ENCODE results near the gene NSD1. TPM values are rescaled to one million over a fixed set of nuclear protein-coding genes. Genes with fewer than 3 reads are reported as not detected.

Gene NSD1
- total RNA-seq, 2 donors from 2014 or later, result 150 to 190 TPM

- H3K9ac ChIP-seq (ENCODE audit: extremely low read depth, low read length, poor library complexity, severe bottlenecking), result no peak overlapping the region
These were observed 174.2 kb downstream of the NSD1 start for GRCh38 chr5:177307544-177308363.

GRCh38 chr5:177308740-177309139, 175.2 kb downstream of the NSD1 start:
- peak; percentile 43 for DNase-seq
- Histone ChIP-seq H3K9me3 (ENCODE audit: control insufficient read depth, low read length) (no peaks in the 10 kb centered on the region), H3K4me3 (ENCODE audit: low read length) (no peak overlapping the region), H3K4me1 (ENCODE audit: control insufficient read depth, insufficient read depth, low read length) (peaks cover 5% of the 10 kb centered on the region), H3K27ac (ENCODE audit: low read depth, low read length) (no peak overlapping the region), H3K9ac (ENCODE audit: extremely low read depth, low read length, poor library complexity, severe bottlenecking) (no peak overlapping the region), H3K27me3 (ENCODE audit: control insufficient read depth, insufficient read depth, low read length, poor library complexity, severe bottlenecking) (no peaks in the 10 kb centered on the region), H3K36me3 (ENCODE audit: control insufficient read depth, insufficient read depth, low read length) (peaks cover 30% of the 10 kb centered on the region)
- Mint-ChIP-seq H3K4me3 (no peak overlapping the region), H3K36me3 (ENCODE audit: low read depth) (peaks cover 30% of the 10 kb centered on the region), H3K4me1 (peaks cover 21% of the 10 kb centered on the region), H3K27ac (peak overlapping the region; percentile 72), H3K27me3 (ENCODE audit: insufficient read depth) (peaks cover 3% of the 10 kb centered on the region), H3K9me3 (no peaks in the 10 kb centered on the region)
- TF ChIP-seq CTCF (conservative IDR thresholded peaks at IDR 0.05), result no peak
- WGBS, 2 experiments (ENCODE audit: insufficient coverage in 1 of 2, insufficient read length in 1 of 2), result 92 to 96% methylated on average over 8 to 11 of the region's 11 CpGs

More at GRCh38 chr5:177307544-177308363, 174.2 kb downstream of the NSD1 start:
- no peak for TF ChIP-seq CTCF (conservative IDR thresholded peaks at IDR 0.05)
- Histone ChIP-seq H3K9me3 (ENCODE audit: control insufficient read depth, low read length) (no peaks in the 10 kb centered on the region), H3K36me3 (ENCODE audit: control insufficient read depth, insufficient read depth, low read length) (peaks cover 30% of the 10 kb centered on the region), H3K27ac (ENCODE audit: low read depth, low read length) (no peak overlapping the region), H3K4me1 (ENCODE audit: control insufficient read depth, insufficient read depth, low read length) (peaks cover 5% of the 10 kb centered on the region), H3K27me3 (ENCODE audit: control insufficient read depth, insufficient read depth, low read length, poor library complexity, severe bottlenecking) (no peaks in the 10 kb centered on the region), H3K4me3 (ENCODE audit: low read length) (no peak overlapping the region)
- Mint-ChIP-seq H3K4me1 (peaks cover 18% of the 10 kb centered on the region), H3K36me3 (ENCODE audit: low read depth) (peaks cover 30% of the 10 kb centered on the region), H3K27ac (no peak overlapping the region), H3K27me3 (ENCODE audit: insufficient read depth) (peaks cover 3% of the 10 kb centered on the region), H3K4me3 (no peak overlapping the region), H3K9me3 (no peaks in the 10 kb centered on the region)
- DNase-seq, result no peak
- WGBS, 2 experiments (ENCODE audit: insufficient coverage in 1 of 2, insufficient read length in 1 of 2), result 94 to 97% methylated on average over 24 to 43 of the region's 43 CpGs

- H3K4me1 Mint-ChIP-seq, result peaks cover 15% of the 10 kb centered on the region
- H3K36me3 Mint-ChIP-seq (ENCODE audit: low read depth), result peaks cover 30% of the 10 kb centered on the region
- Histone ChIP-seq H3K27ac (ENCODE audit: low read depth, low read length) (no peak overlapping the region), H3K9me3 (ENCODE audit: control insufficient read depth, low read length) (no peaks in the 10 kb centered on the region), H3K4me1 (ENCODE audit: control insufficient read depth, insufficient read depth, low read length) (peaks cover 3% of the 10 kb centered on the region), H3K36me3 (ENCODE audit: control insufficient read depth, insufficient read depth, low read length) (peaks cover 30% of the 10 kb centered on the region), H3K9ac (ENCODE audit: extremely low read depth, low read length, poor library complexity, severe bottlenecking) (no peak overlapping the region), H3K4me3 (ENCODE audit: low read length) (no peak overlapping the region), H3K27me3 (ENCODE audit: control insufficient read depth, insufficient read depth, low read length, poor library complexity, severe bottlenecking) (no peaks in the 10 kb centered on the region)
- H3K9me3 Mint-ChIP-seq, result no peaks in the 10 kb centered on the region
- DNase-seq, result peak; percentile 96
- peaks cover 3% of the 10 kb centered on the region for H3K27me3 Mint-ChIP-seq (ENCODE audit: insufficient read depth)
- 88 to 95% methylated on average over 7 to 10 of the region's 10 CpGs for WGBS, 2 experiments (ENCODE audit: insufficient coverage in 1 of 2, insufficient read length in 1 of 2)
- peak overlapping the region; percentile 66 for H3K27ac Mint-ChIP-seq
- peak overlapping the region; percentile 32 for H3K4me3 Mint-ChIP-seq
- TF ChIP-seq CTCF (conservative IDR thresholded peaks at IDR 0.05), result peak; percentile 96
These were observed 176.0 kb downstream of the NSD1 start for GRCh38 chr5:177309351-177310191.
